ENCODE data around the gene PLD2.
"Not testable (repeated sequence)": the region's sequence is repeated elsewhere in the genome, so short reads cannot be mapped to it uniquely, and the experiment has no call there.

Gene PLD2

DNA sequence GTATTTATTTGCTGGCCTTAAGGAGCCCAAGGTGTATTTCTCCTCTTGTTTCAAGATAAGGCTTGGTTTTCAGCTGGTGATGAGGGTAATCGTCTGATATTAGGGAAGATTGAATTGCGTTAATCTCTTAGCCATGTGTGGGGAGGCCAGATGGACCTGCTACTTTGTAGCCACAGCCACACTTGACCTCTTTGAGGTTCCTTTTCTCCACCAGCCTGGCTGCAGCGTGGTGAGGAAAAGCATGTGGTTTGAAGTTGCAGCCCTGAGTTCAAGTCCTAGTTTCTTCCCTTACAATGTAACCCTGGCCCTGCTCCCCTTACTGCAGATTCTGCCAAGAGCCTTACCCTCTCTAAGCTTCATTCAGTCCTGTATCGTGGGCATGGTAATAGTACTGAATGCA, 29.3 kb downstream of the PLD2 start:
- DNase-seq (ENCODE audit: low read depth in 2 of 2): no peak

DNA sequence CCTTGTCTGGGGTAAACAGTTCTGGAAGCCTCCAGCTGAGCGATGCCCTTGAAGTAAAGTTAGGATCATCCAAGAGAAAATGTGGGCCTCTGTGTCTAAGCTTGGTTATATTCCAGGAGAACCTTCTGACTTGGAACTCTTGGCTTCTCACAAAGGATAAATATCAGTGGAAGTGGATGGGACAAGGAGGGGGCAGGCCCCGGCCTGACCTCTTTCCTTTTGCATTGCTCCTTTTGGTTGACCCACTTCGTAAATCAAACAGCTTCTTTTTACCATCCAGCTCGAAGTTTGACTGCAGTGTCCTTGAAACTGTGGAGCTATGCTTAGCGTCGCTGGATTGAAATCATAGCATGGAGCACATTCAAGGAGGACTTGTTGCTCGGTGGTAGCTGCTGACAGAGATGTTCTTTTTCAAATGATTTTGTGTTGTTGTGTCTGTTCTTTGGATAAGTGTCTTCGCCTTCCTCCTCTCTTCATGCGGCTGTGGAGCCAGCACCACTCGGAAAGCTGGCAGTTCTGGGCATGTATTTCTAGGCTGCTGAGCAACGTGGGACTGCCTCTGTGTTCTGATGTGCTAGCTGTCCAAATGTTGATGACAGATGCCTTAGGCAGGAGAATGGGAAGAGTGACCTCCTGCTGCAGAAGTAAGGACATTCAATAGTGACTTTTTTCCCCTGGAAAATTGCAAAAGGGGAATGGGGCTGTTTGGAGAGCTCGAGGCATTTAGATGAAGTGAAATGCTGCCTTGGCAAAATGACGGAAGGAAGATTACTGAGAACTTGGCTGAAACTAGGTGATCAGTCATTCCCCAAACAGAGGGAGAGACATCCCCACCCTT, 30.7 kb downstream of the PLD2 start:
- DNase-seq (ENCODE audit: low read depth in 2 of 2): no peak

DNA sequence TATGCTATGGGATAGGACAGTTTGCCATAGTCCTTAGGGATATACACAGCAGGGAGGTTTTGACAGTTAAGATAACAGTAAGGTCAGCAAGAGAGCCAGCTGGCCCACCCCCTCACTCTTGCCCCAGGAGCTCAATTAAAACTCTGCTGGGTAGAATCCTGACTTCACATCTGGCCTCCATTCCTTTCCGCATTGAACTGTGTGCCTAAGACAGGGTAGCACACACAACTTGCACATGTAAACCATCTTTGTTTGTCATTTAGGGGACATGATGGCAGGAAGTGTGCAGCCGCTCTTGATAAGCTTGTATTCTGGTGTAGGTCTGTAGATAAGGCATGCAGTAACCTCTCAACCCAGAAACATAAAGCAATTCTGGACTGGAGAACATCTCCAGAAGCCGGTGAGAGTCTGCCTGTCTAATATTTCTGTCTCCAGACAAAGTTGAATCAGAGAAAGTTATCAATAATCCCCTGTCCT, 31.4 kb downstream of the PLD2 start:
- DNase-seq (ENCODE audit: low read depth in 2 of 2): no peak

DNA sequence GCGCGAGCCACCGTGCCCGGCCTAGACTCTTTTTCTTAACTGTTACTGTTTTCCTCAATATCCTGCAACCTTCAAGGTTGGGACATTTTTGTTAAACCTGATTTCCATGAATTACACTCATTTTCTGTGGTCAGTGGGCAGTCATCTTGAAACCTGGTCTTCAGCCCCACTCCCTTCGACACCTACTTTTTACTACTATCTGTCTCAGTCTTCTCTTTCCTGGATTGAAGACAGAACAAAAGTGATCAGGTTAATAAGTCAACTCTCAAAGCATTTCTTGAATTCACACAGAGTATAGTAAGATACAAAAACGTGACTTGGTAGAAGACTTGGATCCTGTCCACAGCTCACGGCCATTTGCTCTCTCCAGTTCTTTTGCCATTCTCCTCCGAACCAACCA, 32.3 kb downstream of the PLD2 start:
- no peak for DNase-seq (ENCODE audit: low read depth in 2 of 2)

DNA sequence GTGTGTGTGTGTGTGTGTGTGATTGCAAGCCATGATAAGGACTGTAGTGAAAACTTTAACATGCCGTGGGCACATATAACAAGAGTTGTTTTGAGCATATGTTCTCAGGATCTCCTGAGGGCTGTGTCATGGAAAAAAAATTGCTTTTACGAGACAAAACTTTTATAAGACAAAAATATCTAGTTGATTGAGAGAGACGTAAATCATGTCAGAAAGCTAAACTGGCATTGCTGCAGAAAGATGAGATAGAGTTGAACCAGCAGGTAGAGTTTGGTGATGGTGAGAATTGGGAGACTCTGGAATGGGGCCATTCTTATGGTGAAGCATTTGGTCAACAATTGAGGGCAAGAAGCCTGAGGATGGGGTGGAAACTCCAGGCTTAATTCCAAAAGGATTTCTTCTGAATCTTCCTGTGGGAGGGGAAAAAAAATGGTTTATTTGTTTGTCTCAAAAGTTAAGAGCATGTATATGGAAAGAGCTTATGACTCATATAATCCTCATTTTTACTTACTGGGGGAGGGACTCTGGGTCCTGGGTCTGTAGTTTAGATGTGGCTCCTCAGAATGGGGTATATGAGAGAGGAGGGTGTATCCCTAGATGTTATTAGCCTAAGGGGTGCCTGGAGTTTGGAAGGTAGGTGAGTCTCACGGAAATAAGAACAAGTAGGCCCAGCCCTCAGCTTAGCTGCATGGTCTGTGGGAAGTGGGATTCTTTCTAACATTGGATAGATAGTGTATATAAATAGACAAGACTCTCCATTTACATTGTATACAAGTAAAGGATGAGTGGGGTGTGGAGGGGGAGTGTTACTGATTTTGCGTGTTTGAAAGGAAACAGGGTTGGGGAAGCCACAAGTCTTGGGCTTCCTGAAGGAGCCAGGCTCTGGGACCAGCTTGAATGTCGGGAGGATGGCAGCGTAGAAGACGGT, 33.3 kb downstream of the PLD2 start:
- no peak for DNase-seq (ENCODE audit: low read depth in 2 of 2)

DNA sequence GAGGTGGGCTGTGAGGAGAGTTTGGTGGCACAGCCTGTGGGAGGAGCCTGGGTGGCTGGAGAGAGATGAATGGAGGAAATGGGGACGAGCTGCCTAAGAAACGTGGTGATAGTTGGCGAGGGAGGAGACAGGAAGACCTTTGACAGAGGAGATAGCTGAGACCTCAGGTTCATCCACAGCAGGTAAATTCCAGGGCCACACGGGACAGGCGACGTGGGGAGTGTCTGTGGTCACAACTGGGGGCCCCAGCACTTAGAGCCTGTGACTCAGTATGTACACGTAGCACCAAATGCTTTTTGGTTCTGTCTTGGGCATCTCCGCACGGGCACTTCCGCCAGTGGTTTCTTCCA, 33.9 kb downstream of the PLD2 start:
- DNase-seq (ENCODE audit: low read depth in 2 of 2): no peak

DNA sequence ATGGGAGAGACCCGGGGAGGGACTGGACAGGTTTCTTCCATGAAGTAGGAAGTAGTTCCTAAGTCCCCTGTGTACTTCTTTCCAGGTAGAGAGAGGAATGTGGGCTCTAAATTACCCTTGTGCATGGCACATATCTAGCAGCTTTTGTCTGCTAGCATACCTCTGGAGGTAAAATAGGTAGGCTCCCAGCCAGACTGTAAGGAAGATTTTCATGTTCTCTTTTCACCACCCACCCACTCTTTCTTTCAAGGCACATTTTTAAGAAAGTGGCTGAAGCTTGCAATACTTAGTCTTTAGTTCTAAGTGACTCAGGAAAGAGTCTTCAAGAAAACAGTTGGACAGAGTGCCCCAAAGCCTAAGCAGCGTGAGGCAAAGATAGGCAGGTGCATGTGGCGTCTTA, 35.4 kb downstream of the PLD2 start:
- DNase-seq (ENCODE audit: low read depth in 2 of 2): no peak

DNA sequence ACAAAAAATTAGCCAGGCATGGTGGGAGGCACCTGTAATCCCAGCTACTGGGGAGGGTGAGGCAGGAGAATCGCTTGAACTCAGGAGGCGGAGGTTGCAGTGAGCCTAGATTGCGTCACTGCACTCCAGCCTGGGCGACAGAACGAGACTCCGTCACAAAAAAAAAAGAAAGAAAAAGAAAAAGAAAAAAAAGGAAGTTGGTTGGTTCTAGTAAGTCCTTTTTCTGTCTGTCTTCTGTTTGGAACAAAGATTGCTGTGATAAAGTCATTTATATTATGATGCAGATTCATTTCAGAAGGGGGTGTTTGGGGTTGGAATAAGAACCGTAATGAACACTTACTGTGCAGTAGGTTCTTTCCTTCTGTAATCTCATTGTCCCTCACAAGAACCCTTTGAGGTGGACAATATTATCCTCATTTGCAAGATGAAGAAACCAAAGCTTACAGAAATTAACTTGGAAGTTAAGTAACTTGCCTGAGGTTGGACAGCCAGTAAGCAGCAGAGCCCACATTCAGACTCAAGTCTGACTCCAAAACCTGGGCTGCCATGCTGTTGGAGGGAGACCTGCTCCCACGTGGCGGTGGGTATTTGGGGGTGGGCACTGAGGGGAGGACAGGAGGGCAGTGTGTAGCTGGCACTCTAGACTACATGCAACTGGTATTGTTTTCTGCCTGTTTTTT, 36.5 kb downstream of the PLD2 start:
- no peak for DNase-seq (ENCODE audit: low read depth in 2 of 2)

DNA sequence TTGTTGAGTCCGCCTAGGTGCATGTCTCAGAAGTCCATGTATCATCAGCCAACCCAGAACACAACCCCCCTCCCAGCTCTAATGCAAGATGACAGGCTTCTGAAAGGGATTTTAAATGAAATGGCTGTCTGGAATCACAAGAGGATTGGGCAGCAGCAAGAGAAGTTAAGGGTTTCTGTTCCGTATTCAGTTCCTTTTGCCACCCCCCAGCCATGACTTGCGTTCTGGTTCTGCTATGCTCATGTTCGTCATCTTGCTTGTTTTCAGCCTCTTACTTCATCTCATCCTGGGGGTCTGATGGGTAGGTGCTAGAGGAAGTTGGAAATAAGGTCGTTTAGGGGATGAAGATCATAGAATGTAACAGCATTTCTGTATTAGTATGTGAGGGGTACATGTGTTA, 38.2 kb downstream of the PLD2 start:
- DNase-seq (ENCODE audit: low read depth in 2 of 2): no peak

DNA sequence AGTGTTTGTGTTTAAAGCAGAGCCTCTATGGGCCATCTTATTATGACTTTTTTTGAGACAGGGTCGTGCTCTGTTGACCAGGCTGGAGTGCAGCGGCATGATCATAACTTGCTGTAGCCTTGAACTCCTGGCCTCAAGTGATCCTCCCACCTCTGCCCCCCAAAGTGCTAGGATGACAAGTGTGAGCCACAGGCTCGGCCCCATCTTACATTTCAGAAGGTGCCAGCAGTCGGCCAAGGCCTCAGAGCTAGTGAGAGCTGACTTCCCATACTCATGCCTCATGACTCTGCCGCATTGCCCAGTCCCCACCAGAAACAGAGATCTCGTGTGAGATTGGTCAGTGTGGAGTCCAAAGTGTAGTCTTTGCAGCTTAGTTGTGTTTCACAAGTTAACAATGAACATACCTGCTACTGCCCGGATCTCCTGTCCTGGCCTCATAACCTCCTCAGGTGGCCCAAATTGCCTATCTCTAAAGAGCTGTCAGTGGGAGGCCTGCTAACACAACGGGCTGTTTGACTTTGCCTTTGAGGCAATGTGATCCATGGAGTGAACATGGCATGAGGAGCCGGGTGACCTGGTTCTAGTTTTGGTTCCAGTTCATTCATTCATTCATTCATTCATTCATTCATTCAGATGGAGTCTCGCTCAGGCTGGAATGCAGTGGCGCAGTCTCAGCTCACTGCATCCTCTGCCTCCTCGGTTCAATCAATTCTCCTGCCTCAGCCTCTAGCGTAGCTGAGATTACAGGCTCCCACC, 39.9 kb downstream of the PLD2 start:
- no peak for DNase-seq (ENCODE audit: low read depth in 2 of 2)

DNA sequence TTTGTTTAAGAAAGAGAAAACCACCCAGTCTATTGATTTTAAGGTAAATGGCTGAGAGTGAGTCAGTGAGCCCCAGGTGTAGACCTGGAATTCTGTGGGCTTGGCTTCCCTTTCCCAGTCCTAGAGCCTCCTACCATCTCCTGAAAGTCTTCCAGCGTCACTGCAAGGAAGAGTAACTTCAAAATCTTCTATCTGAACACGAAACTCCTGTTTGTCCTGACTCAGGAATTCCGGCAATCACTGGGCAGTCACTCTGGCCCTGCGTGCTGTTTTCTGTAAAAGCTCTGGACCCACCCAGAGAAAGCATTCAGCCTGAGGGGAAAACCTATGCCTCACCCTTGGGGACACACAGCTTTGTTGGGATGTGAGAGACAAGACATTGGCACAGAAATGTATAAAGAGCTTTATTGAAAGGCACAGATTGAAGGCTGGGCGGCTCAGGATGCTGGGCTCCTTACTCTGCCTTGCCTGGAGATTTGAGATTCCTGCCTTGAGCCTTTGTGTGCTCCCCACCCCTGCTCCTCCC, 42.1 kb downstream of the PLD2 start:
- no peak for DNase-seq (ENCODE audit: low read depth in 2 of 2)

DNA sequence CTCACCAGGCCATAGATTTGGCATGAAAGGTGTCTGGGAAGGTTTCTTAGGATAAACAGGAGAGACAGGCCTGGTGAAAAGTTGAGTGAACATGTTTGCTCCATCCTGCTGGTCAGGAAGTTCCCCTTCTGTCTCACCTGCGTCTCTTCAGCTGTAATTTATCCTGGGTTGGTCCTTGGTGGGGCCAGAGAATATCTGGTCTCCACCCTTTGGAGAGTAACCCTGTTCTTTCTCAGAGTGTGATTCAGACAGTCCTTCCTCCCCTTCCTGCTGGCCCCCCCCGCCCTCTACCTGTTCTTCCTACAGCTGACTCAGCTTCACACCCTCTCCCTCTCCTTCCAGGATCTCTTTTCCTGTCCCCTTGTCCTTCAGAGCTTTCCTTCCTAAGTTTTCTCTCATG, 43.3 kb downstream of the PLD2 start:
- no peak for DNase-seq (ENCODE audit: low read depth in 2 of 2)

DNA sequence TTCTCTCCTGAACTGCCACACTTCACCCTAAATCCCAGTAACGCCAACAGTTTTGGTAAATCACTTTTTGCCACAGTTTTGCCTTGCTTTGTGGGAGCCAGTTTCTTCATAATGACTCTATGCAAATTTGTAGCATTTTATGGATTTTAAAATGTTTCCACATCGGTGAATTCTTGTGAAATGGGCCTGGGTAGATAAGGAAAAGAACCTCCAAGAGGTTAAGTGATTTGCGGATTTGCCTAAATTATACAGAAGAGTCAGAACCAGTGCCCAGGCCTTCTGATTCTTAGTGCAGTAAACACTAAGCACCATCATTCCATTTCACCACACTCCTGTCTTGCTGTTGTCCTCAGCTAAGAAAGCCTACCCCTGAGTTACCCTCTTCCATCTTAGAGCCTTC, 44.1 kb downstream of the PLD2 start:
- no peak for DNase-seq (ENCODE audit: low read depth in 2 of 2)

DNA sequence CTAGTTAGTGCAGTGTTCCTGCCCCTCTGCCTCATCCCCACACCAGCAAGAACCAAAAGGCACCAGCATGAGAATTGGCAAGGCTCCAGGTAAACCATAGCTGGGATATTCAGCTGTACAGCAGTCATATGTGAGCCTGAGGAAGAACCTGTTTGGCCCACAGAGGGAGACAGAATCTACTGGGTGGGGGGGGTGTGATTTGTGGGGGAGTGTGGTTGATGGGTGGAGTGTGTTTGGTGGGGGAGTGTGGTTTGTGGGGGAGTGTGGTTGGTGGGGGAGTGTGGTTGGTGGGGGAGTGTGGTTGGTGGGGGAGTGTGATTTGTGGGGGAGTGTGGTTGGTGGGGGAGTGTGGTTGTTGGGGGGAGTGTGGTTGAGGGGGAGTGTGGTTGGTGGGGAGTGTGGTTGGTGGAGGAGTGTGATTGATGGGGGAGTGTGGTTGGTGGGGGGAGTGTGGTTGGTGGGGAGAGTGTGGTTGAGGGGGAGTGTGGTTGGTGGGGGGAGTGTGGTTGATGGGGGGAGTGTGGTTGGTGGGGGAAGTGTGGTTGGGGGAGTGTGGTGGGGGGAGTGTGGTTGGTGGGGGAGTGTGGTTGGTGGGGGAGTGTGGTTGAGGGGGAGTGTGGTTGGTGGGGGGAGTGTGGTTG, 45.7 kb downstream of the PLD2 start:
- DNase-seq (ENCODE audit: low read depth in 2 of 2): no peak

DNA sequence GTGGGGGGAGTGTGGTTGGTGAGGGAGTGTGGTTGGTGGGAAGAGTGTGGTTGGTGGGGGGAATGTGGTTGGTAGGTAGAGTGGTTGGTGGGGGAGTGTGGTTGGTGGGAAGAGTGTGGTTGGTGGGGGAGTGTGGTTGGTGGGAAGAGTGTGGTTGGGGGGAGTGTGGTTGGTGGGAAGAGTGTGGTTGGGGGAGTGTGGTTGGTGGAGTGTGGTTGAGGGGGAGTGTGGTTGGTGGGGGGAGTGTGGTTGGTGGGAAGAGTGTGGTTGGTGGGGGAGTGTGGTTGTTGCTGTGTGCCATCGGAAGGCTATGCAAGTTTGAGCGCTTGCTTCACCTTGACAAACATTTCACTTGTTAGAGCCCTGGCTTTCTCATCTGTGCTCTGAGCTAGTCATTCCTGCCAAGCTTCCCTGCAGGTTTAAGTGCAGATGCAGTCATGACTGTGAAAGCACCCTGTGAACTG, 46.3 kb downstream of the PLD2 start:
- DNase-seq (ENCODE audit: low read depth in 2 of 2): no peak

DNA sequence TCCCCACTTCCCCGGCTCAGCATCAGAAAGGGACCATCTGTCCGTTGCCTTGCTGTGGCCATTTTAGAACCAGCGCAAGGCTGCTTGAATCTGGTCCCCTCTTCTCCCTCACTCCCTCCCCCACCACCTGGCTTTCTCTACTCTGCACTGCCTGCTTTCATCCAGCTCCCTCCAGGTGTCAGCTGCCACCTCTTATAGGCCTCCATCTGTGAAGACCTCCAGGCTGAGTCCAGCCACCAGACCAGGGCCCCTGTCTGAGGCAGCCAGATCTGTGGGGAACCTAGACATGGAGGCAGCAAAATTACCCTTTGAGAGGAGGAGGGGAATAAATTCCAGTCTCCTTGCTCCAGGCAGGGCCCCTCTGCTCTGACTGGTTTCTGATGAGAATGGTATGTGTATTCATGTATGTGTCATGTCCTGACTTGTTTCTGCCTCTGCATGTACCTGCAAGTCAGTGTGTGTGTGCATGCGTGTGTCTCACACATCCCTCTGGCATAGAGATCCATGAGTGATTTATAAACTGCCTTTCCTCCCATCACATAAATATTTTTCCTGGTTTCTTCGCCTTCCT, 47.2 kb downstream of the PLD2 start:
- DNase-seq (ENCODE audit: low read depth in 2 of 2): no peak

DNA sequence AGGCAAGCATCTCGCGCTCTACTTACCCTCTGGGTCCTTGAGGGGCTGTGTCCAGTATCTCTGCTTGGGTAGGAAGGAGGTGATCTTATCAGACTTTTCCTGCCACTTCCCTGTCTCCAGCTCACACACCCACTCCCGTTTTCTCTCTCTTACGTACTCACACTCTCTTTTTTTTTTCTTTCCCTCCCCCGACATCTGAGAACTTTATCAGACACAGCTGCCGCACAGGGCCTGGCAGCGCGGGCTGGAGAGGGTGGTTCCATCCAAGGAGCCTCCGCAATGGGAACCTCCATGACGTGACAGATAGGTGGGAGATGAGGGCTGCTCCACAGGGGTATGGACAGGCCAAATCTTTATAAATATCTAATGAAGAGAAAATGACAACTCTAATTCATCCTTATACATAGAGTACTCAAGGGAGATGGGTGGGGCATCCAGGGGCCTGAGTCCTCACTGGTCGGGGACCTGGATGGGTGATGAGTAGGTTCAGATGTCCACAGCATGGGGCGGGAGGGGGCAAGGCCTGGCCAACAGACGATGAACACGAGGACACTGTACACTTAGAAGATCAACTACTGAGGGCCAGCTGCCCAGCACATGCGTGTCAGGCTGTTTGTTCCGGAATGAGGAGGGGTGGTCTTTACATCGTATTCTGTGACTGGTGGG, 49.5 kb downstream of the PLD2 start:
- no peak for DNase-seq (ENCODE audit: low read depth in 2 of 2)

DNA sequence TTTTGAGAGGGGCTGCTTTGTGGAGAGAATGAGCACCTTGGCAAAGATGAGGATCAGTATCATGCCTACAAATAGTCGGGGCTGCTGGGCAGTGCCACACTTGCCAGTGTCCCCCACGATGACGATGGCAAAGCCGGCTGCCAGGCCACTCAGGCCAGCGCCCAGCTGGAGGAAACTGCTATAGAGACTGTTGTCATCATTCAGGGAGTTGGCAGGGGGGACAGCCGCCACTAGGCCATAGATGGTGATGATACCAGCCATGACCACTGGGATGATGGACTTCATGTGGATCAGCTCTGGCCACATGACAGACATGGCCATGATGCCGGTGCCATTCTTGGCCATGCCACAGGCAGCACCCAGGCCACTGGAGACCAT, 50.0 kb downstream of the PLD2 start:
- DNase-seq (ENCODE audit: low read depth in 2 of 2): no peak

DNA sequence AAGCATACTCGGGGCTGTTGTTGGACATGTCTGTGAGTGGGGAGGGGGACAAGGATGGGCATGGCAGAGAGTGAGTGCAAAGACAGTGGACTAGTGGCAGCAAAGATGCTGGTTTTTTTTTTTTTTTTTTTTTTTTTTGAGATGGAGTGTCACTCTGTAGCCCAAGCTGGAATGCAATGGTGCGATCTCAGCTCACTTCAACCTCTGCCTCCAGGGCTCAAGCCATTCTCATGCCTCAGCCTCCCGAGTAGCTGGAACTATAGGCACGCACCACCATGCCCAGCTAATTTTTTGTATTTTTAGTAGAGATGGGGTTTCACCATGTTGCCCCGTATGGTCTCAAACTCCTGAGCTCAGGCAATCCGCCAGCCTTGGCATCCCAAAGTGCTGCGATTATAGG, 50.4 kb downstream of the PLD2 start:
- not testable (repeated sequence) for DNase-seq (ENCODE audit: low read depth in 2 of 2)

Data from stimulated activated CD8-positive, alpha-beta memory T cell treated with anti-CD3 and anti-CD28 coated beads, Interleukin-15, amount 100 ng/mL, for 4 hours (primary cell).